Measurements from ENCODE around the gene TNRC6A. TPM values are rescaled to one million over a fixed set of nuclear protein-coding genes. Genes with fewer than 3 reads are reported as not detected.

Gene TNRC6A
- total and polyA plus RNA-seq, 2 of the 13 experiments (the other 11 are each of a cell fraction or from before 2014, with no cell fraction given), result 30.9 to 43.6 TPM

DNA sequence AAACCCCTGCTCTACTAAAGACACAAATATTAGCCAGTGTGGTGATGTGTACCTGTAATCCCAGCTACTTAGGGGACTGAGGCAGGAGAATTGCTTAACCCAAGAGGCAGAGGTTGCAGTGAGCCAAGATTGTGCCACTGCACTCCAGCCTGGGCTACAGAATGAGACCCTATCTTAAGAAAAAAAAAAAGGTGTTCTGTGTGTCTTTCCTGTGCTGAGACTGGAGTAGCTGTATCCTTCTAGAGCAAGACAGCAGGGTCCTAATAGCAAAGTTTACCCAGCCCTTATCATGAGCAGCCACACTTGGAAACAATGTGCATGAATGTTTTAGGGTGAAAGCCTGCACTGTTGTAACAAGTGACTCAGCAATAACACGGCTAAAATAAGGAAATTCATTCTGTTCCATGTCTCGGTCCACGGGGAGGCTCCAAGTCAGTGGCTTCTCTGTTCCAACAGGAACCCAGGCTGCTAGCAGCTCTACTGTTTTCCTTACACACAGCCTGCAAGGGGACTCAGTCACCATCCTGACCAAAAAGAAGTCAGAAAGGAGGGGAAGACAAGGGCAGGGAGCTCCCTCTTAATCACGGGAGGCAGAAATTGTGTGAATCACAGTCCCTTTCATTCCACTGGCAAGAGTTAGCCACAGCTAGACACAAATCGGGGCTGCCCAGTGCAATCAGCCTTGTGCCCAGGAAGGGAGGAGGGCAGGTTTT is 109.3 kb downstream of the TNRC6A start (continued):
- TF ChIP-seq, protein P1, sequence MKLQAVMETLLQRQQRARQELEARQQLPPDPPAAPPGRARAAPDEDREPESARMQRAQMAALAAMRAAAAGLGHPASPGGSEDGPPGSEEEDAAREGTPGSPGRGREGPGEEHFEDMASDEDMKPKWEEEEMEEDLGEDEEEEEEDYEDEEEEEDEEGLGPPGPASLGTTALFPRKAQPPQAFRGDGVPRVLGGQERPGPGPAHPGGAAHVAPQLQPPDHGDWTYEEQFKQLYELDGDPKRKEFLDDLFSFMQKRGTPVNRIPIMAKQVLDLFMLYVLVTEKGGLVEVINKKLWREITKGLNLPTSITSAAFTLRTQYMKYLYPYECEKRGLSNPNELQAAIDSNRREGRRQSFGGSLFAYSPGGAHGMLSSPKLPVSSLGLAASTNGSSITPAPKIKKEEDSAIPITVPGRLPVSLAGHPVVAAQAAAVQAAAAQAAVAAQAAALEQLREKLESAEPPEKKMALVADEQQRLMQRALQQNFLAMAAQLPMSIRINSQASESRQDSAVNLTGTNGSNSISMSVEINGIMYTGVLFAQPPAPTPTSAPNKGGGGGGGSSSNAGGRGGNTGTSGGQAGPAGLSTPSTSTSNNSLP (IDR thresholded peaks at IDR 0.05; ENCODE audit: low read depth, low read length), result peak; percentile 14; the same call in 1 of the 2 replicates
- TF ChIP-seq ZSCAN9 (CRISPR knock-in tag; IDR thresholded peaks at IDR 0.05; ENCODE audit: borderline replicate concordance), result peak; percentile 55; the same call in 1 of the 2 replicates
- TF ChIP-seq, protein P2, sequence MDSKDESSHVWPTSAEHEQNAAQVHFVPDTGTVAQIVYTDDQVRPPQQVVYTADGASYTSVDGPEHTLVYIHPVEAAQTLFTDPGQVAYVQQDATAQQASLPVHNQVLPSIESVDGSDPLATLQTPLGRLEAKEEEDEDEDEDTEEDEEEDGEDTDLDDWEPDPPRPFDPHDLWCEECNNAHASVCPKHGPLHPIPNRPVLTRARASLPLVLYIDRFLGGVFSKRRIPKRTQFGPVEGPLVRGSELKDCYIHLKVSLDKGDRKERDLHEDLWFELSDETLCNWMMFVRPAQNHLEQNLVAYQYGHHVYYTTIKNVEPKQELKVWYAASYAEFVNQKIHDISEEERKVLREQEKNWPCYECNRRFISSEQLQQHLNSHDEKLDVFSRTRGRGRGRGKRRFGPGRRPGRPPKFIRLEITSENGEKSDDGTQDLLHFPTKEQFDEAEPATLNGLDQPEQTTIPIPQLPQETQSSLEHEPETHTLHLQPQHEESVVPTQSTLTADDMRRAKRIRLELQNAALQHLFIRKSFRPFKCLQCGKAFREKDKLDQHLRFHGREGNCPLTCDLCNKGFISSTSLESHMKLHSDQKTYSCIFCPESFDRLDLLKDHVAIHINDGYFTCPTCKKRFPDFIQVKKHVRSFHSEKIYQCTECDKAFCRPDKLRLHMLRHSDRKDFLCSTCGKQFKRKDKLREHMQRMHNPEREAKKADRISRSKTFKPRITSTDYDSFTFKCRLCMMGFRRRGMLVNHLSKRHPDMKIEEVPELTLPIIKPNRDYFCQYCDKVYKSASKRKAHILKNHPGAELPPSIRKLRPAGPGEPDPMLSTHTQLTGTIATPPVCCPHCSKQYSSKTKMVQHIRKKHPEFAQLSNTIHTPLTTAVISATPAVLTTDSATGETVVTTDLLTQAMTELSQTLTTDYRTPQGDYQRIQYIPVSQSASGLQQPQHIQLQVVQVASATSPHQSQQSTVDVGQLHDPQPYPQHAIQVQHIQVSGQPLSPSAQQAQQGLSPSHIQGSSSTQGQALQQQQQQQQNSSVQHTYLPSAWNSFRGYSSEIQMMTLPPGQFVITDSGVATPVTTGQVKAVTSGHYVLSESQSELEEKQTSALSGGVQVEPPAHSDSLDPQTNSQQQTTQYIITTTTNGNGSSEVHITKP (CRISPR knock-in tag; IDR thresholded peaks at IDR 0.05; ENCODE audit: low read depth), result peak; percentile 17; the same call in 1 of the 2 replicates
- 0 out of 2 replicates have a peak, but pooled peaks have one; percentile 21 for TF ChIP-seq HOXA5 (CRISPR knock-in tag; IDR thresholded peaks at IDR 0.05)
- 0 out of 2 replicates have a peak, but pooled peaks have one; percentile 26 for TF ChIP-seq RARA (CRISPR knock-in tag; IDR thresholded peaks at IDR 0.05)
- TF ChIP-seq YEATS4 (CRISPR knock-in tag; IDR thresholded peaks at IDR 0.05; ENCODE audit: borderline replicate concordance), result 0 out of 2 replicates have a peak, but pooled peaks have one; percentile 33
